Uterus (tissue), 2 donors: ENCODE measurements around the gene LYPD6B.

Experiments
- CTCF ChIP-seq, 4 experiments: fragments of 200-600 bp in 2 of 4; fragments of 450-650 bp in 2 of 4; sonication (generic) in 2 of 4; IDR thresholded peaks; one replicate each; pipeline ENCODE4 v1.5.1; 2016 to 2019; ENCODE audit warnings: antibody characterized with exemption in 4 of 4, mild to moderate bottlenecking in 2 of 4, moderate library complexity in 1 of 4
- POLR2A ChIP-seq, 2 donors: fragments of 450-650 bp; IDR thresholded peaks; one replicate each; pipeline ENCODE4 v1.6.1; 2016; ENCODE audit warnings: antibody characterized with exemption in 2 of 2, mild to moderate bottlenecking in 1 of 2, moderate library complexity in 1 of 2

- no peak for TF ChIP-seq POLR2A (IDR thresholded peaks at IDR 0.05)
- TF ChIP-seq CTCF (IDR thresholded peaks at IDR 0.05): no peak
Measured at GRCh38 chr2:149160195-149160594, 121.7 kb downstream of the LYPD6B start.
